Ovary (tissue), 3 donors: Measurements from ENCODE around the gene VAV3.

Experiments
- POLR2A ChIP-seq: fragments of 450-650 bp; IDR thresholded peaks from one replicate; pipeline ENCODE4 v1.6.1; 2017; ENCODE audit warnings: antibody characterized with exemption, mild to moderate bottlenecking, moderate library complexity
- TF ChIP-seq, protein P1 (sequence below), 3 donors: fragments of 450-650 bp in 2 of 3; fragments of 200-600 bp in 1 of 3; IDR thresholded peaks; one replicate each; pipeline versions ENCODE4 v1.5.1 to v1.8.0; 2016 to 2022; ENCODE audit warnings: antibody characterized with exemption in 3 of 3, mild to moderate bottlenecking in 1 of 3
- donor health status: DM: no; HTN: no; CAD: no.

DNA sequence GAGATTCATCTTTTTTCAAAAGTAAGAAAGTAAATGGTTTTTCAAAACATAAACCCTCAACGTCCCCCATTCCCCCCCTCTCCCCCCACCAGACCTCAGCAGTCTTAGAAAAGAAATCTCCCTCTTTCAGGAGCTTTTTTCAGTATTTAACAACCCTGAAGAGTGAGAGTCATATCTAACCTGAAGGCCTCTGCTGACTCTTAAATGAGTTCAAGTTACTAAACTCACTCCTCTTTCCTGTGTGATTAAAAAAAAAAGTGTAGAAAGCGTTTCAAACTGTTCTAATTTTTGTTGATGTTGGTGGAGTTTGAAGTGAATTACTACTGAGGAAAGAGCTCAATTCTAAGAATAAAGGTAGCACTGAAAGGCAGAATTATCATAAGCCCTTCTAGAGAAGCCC is 93.7 kb downstream of the VAV3 start:
- TF ChIP-seq, protein P1, sequence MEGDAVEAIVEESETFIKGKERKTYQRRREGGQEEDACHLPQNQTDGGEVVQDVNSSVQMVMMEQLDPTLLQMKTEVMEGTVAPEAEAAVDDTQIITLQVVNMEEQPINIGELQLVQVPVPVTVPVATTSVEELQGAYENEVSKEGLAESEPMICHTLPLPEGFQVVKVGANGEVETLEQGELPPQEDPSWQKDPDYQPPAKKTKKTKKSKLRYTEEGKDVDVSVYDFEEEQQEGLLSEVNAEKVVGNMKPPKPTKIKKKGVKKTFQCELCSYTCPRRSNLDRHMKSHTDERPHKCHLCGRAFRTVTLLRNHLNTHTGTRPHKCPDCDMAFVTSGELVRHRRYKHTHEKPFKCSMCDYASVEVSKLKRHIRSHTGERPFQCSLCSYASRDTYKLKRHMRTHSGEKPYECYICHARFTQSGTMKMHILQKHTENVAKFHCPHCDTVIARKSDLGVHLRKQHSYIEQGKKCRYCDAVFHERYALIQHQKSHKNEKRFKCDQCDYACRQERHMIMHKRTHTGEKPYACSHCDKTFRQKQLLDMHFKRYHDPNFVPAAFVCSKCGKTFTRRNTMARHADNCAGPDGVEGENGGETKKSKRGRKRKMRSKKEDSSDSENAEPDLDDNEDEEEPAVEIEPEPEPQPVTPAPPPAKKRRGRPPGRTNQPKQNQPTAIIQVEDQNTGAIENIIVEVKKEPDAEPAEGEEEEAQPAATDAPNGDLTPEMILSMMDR (IDR thresholded peaks at IDR 0.05) = no peak
- no peak for TF ChIP-seq POLR2A
